Activated gamma-delta T cell (primary cell): Measurements from ENCODE around the gene SOCS7.

Source experiments
- DNase-seq: peaks from one replicate; lab custom pipeline; 2025; lab: John Stamatoyannopoulos, UW

The SOCS7 gene

DNA sequence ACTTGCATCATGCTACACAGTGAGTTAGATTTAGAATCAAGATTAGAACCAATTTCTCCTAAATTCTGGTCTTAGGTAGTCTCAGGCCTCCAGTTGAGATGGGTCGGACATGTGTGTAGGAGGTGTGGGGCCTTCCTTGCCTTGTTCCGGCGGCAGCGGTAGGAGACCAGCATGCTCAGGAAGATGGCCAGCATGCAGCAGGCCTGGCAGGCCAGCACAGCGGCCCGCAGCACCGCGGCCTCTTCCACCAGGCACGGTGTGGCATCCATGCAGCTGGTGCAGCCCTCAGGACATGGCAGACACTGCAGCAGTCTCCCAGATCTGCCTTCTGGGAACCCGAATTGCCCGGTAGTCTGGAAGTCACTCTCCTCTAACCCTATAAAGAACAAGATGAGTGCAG, 14.8 kb upstream of the SOCS7 start:
- no peak for DNase-seq

DNA sequence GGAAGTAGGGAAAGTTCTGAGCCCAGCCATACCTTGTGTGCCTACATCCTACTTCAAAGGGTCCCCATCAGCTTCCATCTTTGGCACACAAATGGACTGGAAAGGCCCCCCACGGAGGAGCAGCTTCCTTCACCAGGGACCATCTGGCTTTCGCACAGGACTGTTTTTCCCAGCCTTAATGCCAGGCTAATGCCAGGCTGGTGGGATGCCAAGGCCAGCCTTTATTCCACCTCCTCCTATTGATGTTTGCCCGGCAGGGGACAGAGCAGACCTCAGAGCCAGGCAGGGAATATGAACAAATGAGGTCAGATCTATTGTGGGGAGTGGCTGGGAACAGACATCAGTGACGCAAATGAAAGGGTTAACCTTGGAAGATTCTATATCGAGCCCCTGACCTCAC, 13.6 kb upstream of the SOCS7 start:
- DNase-seq: no peak

GRCh38 chr17:38338535-38338934, 13.1 kb upstream of the SOCS7 start:
- DNase-seq: no peak

- DNase-seq: no peak
Observed at GRCh38 chr17:38339891-38340290, 11.8 kb upstream of the SOCS7 start.

GRCh38 chr17:38341035-38341721, 10.5 kb upstream of the SOCS7 start:
- DNase-seq: no peak

DNA sequence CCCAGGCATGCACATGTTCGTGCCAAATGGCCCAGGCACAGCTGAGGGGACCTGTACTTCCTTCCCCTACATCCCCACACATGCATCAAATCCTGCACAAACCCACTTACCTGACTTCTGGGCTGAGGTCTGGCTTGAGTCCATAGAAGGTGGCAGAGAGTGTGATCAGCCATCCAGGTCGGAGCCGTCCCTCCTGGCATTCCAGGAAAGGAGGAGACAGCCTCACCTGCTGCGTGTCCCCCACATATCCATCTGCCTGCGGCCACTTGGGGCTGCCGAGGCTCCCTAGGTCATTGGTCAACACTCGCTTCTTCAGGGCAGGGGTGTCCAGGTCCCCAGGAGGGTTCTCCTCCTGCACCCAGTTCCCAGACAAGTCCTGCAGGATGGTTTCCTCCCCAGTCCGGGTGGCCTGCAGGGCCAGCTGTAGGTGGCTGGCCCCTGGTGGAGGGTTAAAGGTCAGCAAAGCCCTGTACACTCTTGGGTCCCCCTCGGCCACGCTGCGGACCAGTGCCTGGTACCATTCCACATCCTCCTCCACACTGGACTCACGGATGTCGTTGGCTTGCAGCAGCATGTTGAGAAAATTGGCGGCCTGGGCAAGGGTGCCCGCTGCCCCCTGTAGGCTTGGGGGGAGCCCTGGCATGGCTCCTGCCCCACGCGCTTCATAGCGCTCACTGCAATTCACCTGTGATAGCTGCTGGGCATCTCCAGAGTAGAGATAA, 8.6 kb upstream of the SOCS7 start:
- no peak for DNase-seq

DNA sequence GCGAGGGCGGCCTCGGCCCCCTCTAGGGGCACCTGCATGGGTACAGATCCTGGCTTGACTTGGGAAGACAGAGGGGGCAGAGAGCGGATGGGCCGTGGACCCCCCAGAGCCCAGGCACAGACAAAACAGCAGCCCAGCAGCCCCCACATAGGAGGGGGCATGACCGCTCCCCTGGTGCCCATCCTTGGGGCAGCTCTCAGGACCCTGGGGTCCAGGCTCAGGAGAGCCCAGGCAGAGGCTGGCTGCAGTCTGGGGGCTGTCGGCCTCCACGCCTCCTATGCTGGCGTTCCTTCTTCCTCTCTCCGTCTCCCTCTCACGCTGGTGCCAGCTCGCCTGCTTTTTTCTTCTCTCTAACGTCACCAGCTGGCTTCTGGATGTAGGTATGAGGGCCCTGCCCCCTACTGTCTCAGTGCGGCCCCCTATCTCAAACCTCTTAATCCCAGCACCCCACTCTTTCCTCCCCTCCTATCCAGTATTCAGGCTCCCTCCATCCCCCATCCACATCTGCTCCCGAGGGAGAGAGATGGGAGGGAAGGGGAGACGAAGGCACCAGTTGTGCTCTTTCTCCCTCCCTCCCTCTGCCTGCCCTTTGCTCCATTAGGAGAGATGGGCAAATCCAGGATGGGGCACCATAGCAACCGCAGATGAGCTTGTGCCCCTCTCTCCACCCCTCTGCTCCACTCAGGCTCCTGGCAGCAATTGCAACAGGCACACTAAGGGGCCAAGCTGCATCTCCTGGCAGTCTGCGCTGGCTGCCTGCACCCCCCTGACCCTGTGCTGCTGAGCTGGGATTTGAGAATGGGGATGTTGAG, 7.8 kb upstream of the SOCS7 start, which contains the start of gene GPR179:
GPR179 (minus strand) TSS at position 349 of the 812 bp plus-strand sequence; CDS start at position 182, 167 bp downstream.
- DNase-seq: no peak

DNA sequence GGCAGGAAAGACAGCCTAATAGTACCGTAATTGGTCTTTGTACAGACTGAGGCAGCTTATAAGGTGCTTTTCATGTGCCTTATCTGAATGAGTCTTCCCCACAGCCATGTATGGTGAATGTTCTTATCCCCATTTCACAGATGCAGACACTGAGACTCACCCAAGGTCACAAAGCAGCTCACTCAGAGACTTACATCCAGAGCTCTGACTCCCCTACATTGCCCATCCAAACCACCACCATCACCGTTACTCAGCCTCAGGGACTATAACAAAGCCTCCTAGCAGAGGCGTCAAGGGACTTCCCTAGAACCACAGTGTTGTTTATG, 7.3 kb upstream of the SOCS7 start:
- no peak for DNase-seq

GRCh38 chr17:38345743-38346142, 5.9 kb upstream of the SOCS7 start:
- no peak for DNase-seq

GRCh38 chr17:38349097-38349730, 2.4 kb upstream of the SOCS7 start:
- no peak for DNase-seq

DNA sequence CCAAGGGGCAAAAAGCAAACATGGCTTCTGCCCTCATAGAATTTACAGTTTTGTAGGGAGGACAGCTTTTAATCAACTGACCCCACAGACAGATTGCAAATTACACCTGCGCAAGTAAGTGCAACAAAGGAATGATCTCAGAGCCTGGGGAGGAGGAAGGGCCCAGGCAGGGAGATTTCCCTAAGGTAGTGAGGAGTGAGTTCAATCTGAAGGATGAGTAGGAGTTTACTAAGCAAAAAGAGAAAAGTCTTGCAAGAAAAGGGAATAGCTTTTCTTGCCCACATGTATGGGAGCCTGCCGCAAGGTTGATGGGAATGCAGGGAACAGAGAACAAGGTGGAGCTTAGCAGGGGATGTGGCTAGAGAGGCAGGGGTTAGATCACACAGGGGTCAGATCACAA, 1.6 kb upstream of the SOCS7 start:
- no peak for DNase-seq

GRCh38 chr17:38352245-38353085, 821 bp downstream of the SOCS7 start:
- no peak for DNase-seq

DNA sequence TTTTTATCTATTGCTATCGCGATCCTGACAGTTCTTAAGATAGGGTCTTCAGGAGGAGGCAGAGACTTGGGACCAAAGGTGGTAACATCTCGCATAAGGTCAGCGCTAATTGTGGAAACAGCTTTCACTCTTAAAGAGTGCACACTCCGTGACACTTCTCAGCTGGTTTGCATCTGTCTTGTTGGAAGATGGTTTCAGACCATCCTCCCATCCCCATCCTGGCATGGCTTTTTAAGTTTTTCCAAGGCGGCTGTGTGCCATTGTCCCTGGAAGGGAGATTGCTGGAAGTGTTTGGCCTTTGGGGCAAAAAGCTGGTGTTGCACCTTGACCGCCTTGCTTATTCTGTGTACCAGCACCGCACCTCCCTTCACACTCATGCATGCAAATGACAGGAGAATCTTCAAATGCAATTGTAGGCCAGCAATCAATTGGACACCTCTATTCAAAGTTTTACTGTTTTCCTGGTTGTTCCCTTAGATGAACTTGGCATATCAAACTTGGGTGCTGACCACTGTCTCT, 1.5 kb downstream of the SOCS7 start:
- DNase-seq: no peak

GRCh38 chr17:38353668-38354067, 2.0 kb downstream of the SOCS7 start:
- no peak for DNase-seq

DNA sequence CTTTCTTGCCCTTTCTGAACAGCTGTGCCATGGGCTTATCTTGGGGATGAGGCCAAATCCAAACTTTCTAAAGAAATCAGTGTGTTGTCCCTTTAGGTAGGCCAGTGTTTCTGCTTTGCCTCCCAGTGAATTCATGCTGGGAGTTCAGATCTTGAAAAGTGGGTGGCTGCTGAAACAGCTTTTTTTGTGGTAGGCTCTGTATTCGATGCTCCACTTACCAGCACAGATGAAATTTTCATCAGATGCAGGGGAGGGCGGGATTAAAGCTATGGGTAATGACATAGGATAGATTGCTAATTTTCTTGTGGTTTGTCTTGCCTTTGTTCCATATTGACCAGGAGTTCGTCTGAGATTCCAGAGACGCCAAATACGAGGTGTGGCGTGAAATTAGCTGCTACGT, 2.8 kb downstream of the SOCS7 start:
- no peak for DNase-seq

DNA sequence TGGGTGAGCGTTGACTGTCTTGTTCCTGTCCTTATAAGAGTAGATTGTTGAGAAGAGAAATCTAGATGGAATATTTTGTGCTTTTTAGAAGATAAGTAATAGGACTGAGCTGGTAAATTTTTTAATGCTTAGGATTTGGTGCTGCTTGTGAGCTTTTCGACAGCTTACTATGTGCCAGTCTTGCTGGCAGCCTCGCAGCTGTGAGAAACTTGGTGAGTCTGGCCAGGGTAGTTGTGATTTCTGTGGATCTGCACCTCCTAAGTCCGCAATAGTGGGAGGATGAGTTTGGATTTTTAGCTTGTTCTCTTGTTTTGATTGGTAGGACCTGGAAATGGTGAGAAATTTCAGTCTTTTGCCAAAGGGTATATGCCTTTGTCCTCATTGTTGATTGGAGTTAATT, 3.6 kb downstream of the SOCS7 start:
- no peak for DNase-seq

DNA sequence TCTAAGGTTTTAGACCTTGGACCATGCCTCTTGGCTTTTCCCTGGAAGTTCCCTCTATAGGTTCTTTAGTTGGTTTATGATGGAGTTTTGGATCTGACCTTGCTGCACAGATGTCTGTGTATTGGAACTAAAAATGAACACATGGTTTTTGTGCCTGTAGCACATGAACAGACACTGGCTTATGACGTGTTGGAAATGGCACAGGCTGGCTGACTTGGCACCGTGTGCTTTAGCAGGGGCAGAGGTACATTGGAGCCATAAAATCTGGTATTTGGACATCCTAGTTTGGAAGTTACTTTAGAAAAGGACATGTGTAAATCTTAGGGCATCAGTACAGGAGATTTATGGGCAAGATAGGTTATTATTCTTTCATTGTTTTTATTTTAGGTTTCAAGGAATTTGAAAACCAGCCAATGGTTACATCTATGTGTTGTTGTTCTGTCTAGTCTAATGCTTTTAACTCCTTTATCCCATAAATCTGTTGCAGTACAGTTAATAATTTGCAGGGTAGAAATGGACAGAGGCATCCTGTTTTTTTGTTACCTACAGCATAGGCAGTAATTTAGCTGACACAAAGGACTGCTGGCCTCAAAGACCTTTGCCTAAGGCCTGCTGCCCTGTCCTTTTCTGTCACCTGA, 6.0 kb downstream of the SOCS7 start:
- no peak for DNase-seq

DNA sequence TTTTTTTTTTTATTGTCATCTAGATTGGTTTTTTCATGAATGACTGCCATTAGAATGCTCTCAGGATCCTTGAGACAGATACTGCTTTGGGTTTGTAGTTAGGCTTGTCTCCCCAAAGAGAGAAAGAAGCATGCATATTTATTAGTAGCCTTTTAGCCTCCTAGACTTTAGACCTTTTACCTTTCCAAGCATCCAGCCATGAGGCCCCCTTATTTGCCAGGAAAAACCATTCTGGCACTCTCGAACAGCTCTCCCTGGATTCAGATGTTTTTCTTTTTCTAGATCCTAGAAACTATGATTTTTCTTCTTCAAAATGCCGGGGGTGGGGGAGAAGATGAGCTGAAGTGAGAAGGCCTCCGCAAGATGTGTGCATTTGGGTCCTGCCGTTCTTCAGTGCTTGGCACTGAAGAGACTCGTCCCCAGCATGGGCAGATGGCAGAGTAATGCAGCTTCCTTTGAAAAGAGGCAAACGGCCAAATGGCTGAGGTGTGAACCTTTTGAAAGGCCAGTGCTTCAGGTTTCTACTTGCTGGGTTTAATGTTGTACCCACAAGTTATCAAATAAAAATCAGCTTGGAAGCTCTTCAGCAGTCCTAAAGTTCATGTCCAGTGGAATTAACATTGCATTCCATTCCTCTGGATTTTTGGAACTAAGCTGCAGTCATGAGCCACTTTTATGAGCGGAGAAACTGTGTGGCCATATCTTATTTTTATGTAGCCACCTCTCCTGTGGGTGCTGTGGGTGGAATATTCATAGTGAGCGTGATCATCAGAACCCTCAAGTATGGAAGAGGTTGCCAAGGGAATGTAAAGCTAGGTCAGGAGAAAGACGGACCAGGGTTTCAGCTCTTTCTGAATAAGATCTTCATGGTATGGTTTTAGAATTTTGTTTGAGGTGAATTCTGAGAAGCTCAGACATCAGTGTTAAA, 7.2 kb downstream of the SOCS7 start:
- DNase-seq: no peak

DNA sequence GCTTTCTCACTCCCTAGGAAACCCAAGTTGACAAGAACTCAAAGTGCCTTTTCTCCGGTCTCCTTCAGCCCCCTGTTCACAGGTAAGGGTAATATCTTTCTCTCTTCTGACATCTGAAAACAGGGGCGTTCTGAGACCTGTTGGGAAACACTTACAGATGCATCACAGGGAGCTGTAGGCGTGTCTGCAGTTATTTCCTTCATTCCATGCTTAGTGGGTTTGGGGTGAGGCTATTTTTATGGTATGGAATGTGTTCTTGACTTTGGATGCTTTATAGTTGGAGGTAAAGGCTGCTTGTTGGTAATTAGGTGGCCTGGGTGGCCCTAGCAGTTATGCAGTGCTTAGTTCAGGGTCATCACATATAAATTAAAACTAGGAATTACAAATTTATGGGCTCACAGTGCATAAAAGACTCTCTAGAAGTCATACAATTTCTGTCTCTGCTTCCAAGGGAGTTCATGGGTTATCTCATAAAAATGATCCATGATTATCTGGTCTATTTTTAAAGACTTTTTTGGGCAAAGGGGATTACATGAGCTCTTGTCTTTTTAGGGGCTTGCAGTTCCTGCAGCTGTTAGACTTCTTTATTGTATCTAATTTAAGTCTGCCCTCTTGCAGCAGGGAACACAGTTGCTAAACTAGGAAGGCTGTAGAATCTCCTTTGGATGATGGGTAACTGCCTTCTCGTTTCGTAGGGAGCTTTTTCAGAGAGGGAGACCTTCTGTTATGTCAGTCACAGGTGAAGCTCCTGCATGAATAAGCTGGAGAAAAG, 10.2 kb downstream of the SOCS7 start:
- no peak for DNase-seq
